ENCODE measurements around the gene GIMAP1.
A peak's percentile ranks its signal among the peaks of the same experiment; 100 is the strongest.

GIMAP1 gene

GRCh38 chr7:150727381-150727780, 11.0 kb downstream of the GIMAP1 start:
- FAIRE-seq (no peak), DNase-seq (ENCODE audit: insufficient read length) (no peak)
- TF ChIP-seq TAF1 (IDR thresholded peaks at IDR 0.05; ENCODE audit: borderline replicate concordance, low read depth, low read length) (no peak), POLR2A (IDR thresholded peaks at IDR 0.05; ENCODE audit: low read depth, low read length) (no peak), POLR2AphosphoS5 (IDR thresholded peaks at IDR 0.05; ENCODE audit: low read depth, low read length) (no peak)

- TF ChIP-seq POLR2AphosphoS5 (IDR thresholded peaks at IDR 0.05; ENCODE audit: low read depth, low read length) (no peak), POLR2A (IDR thresholded peaks at IDR 0.05; ENCODE audit: low read depth, low read length) (no peak), TAF1 (IDR thresholded peaks at IDR 0.05; ENCODE audit: borderline replicate concordance, low read depth, low read length) (no peak)
- DNase-seq (ENCODE audit: insufficient read length) (no peak), FAIRE-seq (no peak)
These were observed 11.6 kb downstream of the GIMAP1 start for GRCh38 chr7:150728011-150728410.

- TF ChIP-seq TAF1 (IDR thresholded peaks at IDR 0.05; ENCODE audit: borderline replicate concordance, low read depth, low read length) (no peak), POLR2AphosphoS5 (IDR thresholded peaks at IDR 0.05; ENCODE audit: low read depth, low read length) (no peak)
- FAIRE-seq (no peak), DNase-seq (ENCODE audit: insufficient read length) (no peak)
These were observed 12.2 kb downstream of the GIMAP1 start for GRCh38 chr7:150728609-150729008.

GRCh38 chr7:150731916-150732315, 15.5 kb downstream of the GIMAP1 start:
- no peak for TF ChIP-seq POLR2A (IDR thresholded peaks at IDR 0.05; ENCODE audit: low read depth, low read length)
- DNase-seq (ENCODE audit: insufficient read length) (no peak), FAIRE-seq (no peak)

GRCh38 chr7:150732786-150733481, 16.5 kb downstream of the GIMAP1 start:
- FAIRE-seq (no peak), DNase-seq (ENCODE audit: insufficient read length) (no peak)

GRCh38 chr7:150733482-150734095, 17.2 kb downstream of the GIMAP1 start:
- FAIRE-seq (no peak), DNase-seq (ENCODE audit: insufficient read length) (no peak)
- TF ChIP-seq POLR2A (IDR thresholded peaks at IDR 0.05; ENCODE audit: low read depth, low read length) (no peak), TAF1 (IDR thresholded peaks at IDR 0.05; ENCODE audit: borderline replicate concordance, low read depth, low read length) (no peak), POLR2AphosphoS5 (IDR thresholded peaks at IDR 0.05; ENCODE audit: low read depth, low read length) (no peak)

More at GRCh38 chr7:150732786-150733481, 16.5 kb downstream of the GIMAP1 start:
- TF ChIP-seq POLR2AphosphoS5 (IDR thresholded peaks at IDR 0.05; ENCODE audit: low read depth, low read length) = no peak
- no peak for TF ChIP-seq POLR2A (IDR thresholded peaks at IDR 0.05; ENCODE audit: low read depth, low read length)
- TF ChIP-seq TAF1 (IDR thresholded peaks at IDR 0.05; ENCODE audit: borderline replicate concordance, low read depth, low read length) = no peak

GRCh38 chr7:150734254-150734653, 17.8 kb downstream of the GIMAP1 start:
- FAIRE-seq (no peak), DNase-seq (ENCODE audit: insufficient read length) (no peak)
- TF ChIP-seq POLR2AphosphoS5 (IDR thresholded peaks at IDR 0.05; ENCODE audit: low read depth, low read length) (no peak), POLR2A (IDR thresholded peaks at IDR 0.05; ENCODE audit: low read depth, low read length) (0 out of 2 replicates have a peak, but pooled peaks have one; percentile 26)

- FAIRE-seq (peak; percentile 57), DNase-seq (ENCODE audit: insufficient read length) (no peak)
- TF ChIP-seq POLR2AphosphoS5 (IDR thresholded peaks at IDR 0.05; ENCODE audit: low read depth, low read length) = no peak
- no peak for TF ChIP-seq TAF1 (IDR thresholded peaks at IDR 0.05; ENCODE audit: borderline replicate concordance, low read depth, low read length)
- no peak for TF ChIP-seq POLR2A (IDR thresholded peaks at IDR 0.05; ENCODE audit: low read depth, low read length)
These were observed 19.4 kb downstream of the GIMAP1 start for GRCh38 chr7:150735596-150736358.

- FAIRE-seq (peak; percentile 51), DNase-seq (ENCODE audit: insufficient read length) (no peak)
- no peak; the same call in 1 of the 2 replicates for TF ChIP-seq POLR2AphosphoS5 (IDR thresholded peaks at IDR 0.05; ENCODE audit: low read depth, low read length)
- TF ChIP-seq TAF1 (IDR thresholded peaks at IDR 0.05; ENCODE audit: borderline replicate concordance, low read depth, low read length) = no peak
- TF ChIP-seq POLR2A (IDR thresholded peaks at IDR 0.05; ENCODE audit: low read depth, low read length) = no peak
These were observed 20.5 kb downstream of the GIMAP1 start for GRCh38 chr7:150736864-150737263.

GRCh38 chr7:150737265-150738055, 21.0 kb downstream of the GIMAP1 start, which contains the start of gene GIMAP5:
Gene GIMAP5 (plus strand): TSS chr7:150737418. CDS start chr7:150740885, 3,467 bp downstream.
- DNase-seq (ENCODE audit: insufficient read length) = no peak
- FAIRE-seq = peak; percentile 93
- TF ChIP-seq POLR2AphosphoS5 (IDR thresholded peaks at IDR 0.05; ENCODE audit: low read depth, low read length) (peak; percentile 48), TAF1 (IDR thresholded peaks at IDR 0.05; ENCODE audit: borderline replicate concordance, low read depth, low read length) (no peak), POLR2A (IDR thresholded peaks at IDR 0.05; ENCODE audit: low read depth, low read length) (peak; percentile 70; the same call in 1 of the 2 replicates)

- FAIRE-seq = no peak
- TF ChIP-seq TAF1 (IDR thresholded peaks at IDR 0.05; ENCODE audit: borderline replicate concordance, low read depth, low read length) = no peak
- TF ChIP-seq POLR2AphosphoS5 (IDR thresholded peaks at IDR 0.05; ENCODE audit: low read depth, low read length) = no peak
- no peak for TF ChIP-seq POLR2A (IDR thresholded peaks at IDR 0.05; ENCODE audit: low read depth, low read length)
- no peak for DNase-seq (ENCODE audit: insufficient read length)
These were observed 21.7 kb downstream of the GIMAP1 start for GRCh38 chr7:150738092-150738491.

Data from GM12892 (cell line).